OCI-LY7 (cell line): ENCODE measurements around the gene FOLR1.
"Not testable (repeated sequence)": the region's sequence is repeated elsewhere in the genome, so short reads cannot be mapped to it uniquely, and the experiment has no call there.

ENCODE experiments used
- EZH2phosphoT487 ChIP-seq: fragments of 200-600 bp; sonication (generic); IDR thresholded peaks from 2 replicates; pipeline ENCODE4 v1.6.1; 2018; ENCODE audit warnings: low read depth, borderline replicate concordance, mild to moderate bottlenecking, mixed run types, antibody characterized with exemption, low read length, moderate library complexity, mixed read lengths
- TF ChIP-seq, protein P1 (sequence below): fragments of 200-600 bp; sonication (generic); conservative IDR thresholded peaks from 2 replicates; pipeline ENCODE4 v1.5.1; 2014; ENCODE audit warnings: mild to moderate bottlenecking, antibody characterized with exemption, low read length, moderate library complexity, mixed read lengths

DNA sequence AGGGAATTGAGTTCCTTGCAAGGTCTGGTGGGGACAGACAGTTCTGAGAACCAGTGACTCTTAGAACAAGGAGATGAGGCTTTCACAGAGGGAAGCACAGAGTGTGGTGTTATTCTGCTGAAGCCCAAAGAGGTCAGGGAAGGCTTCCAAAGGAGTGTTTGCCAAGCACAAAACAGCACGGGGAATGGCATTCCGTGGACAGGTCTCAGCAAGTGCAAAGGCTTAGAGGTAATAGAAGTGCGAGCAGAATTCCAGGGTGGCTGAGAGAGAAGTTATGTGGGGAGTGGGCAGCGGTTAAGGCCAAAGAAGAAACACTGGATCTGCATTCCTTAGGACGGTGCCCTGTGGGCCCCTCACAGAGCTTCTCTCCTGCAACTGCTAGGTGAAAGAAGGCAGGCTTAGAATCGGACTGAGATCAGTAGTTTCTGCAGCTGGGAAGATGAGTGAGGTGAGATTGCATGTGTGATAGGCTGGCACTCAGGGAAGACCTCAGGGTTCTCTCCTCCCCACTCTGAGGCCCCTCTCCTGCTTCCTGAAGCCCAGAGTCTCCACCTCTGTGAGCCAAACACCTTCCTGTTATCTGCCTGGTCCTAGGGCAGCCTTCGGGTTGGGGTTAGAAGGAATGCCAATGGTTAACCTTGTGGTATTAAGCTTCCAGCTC is 10.9 kb upstream of the FOLR1 start:
- TF ChIP-seq, protein P1, sequence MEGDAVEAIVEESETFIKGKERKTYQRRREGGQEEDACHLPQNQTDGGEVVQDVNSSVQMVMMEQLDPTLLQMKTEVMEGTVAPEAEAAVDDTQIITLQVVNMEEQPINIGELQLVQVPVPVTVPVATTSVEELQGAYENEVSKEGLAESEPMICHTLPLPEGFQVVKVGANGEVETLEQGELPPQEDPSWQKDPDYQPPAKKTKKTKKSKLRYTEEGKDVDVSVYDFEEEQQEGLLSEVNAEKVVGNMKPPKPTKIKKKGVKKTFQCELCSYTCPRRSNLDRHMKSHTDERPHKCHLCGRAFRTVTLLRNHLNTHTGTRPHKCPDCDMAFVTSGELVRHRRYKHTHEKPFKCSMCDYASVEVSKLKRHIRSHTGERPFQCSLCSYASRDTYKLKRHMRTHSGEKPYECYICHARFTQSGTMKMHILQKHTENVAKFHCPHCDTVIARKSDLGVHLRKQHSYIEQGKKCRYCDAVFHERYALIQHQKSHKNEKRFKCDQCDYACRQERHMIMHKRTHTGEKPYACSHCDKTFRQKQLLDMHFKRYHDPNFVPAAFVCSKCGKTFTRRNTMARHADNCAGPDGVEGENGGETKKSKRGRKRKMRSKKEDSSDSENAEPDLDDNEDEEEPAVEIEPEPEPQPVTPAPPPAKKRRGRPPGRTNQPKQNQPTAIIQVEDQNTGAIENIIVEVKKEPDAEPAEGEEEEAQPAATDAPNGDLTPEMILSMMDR = not testable (repeated sequence)
- TF ChIP-seq EZH2phosphoT487 = not testable (repeated sequence)
